MCF 10A (cell line): ENCODE results near the gene LAMC1. TPM values are rescaled to one million over a fixed set of nuclear protein-coding genes. Genes with fewer than 3 reads are reported as not detected.

Experiments used
- BruUV-seq: library from RNA; stranded (reverse); fragments of 400-500 nt; replicated peaks from 2 replicates; lab custom pipeline; 2021; lab: Mats Ljungman, UMichigan
- CTCF ChIA-PET: fragments of 300-600 bp; sonication (Branson Sonifier 250); formaldehyde crosslinking; extraction: SDS; loops from one replicate; lab custom pipeline; 2021; ENCODE audit warnings: antibody characterized with exemption, inconsistent platforms; lab: Yijun Ruan, JAX
- POLR2A ChIA-PET: fragments of 300-600, 350-650 bp; sonication (Branson Sonifier 250); formaldehyde crosslinking; extraction: SDS; loops from one replicate; lab custom pipeline; 2020; ENCODE audit warnings: antibody characterized with exemption, inconsistent platforms; lab: Yijun Ruan, JAX
- DNase-seq: peaks from one replicate; pipeline ENCODE4 v3.0.0-alpha.2; 2018; ENCODE audit not compliant: unreplicated experiment
- H3K27ac Mint-ChIP-seq: one replicate; pipeline ENCODE4 v1.8.0; 2022; ENCODE audit warnings: mild to moderate bottlenecking, low read depth, mixed read lengths; ENCODE audit not compliant: unreplicated experiment
- H3K27me3 Mint-ChIP-seq: one replicate; pipeline ENCODE4 v1.8.0; 2022; ENCODE audit warnings: mixed read lengths; ENCODE audit not compliant: insufficient read depth, unreplicated experiment
- H3K36me3 Mint-ChIP-seq: one replicate; pipeline ENCODE4 v1.8.0; 2022; ENCODE audit warnings: mild to moderate bottlenecking, moderate library complexity, mixed read lengths; ENCODE audit not compliant: insufficient read depth, unreplicated experiment
- H3K4me1 Mint-ChIP-seq: one replicate; pipeline ENCODE4 v1.8.0; 2022; ENCODE audit warnings: mixed read lengths; ENCODE audit not compliant: insufficient read depth, unreplicated experiment
- H3K4me3 Mint-ChIP-seq: one replicate; pipeline ENCODE4 v1.8.0; 2022; ENCODE audit warnings: mild to moderate bottlenecking, moderate library complexity, mixed read lengths; ENCODE audit not compliant: unreplicated experiment
- H3K9me3 Mint-ChIP-seq: one replicate; pipeline ENCODE4 v1.8.0; 2022; ENCODE audit warnings: mixed read lengths; ENCODE audit not compliant: unreplicated experiment
- CTCF ChIP-seq: fragments of 200-600 bp; IDR thresholded peaks from one replicate; pipeline ENCODE4 v1.8.0; 2022; ENCODE audit warnings: antibody characterized with exemption, mild to moderate bottlenecking; ENCODE audit not compliant: unreplicated experiment
- intact Hi-C: fragments of 100-400 bp; cut with micrococcal nuclease; formaldehyde crosslinking; loops from 2 replicates; pipeline ENCODE4 v1.14.1; 2022
- total RNA-seq: library from RNA; stranded (reverse); gene quantifications from 2 replicates; pipeline ENCODE4 v1.2.3, GENCODE V29; 2022

The LAMC1 gene
- total RNA-seq, 1 experiment from 2014 or later = 179 TPM

- DNase-seq = no peak
- no peaks in the 10 kb centered on the region for H3K9me3 Mint-ChIP-seq
Observed at GRCh38 chr1:183101081-183101480, 77.9 kb downstream of the LAMC1 start.

GRCh38 chr1:183101841-183102276 is 78.6 kb downstream of the LAMC1 start:
- no TSS peak for BruUV-seq
- no peaks in the 10 kb centered on the region for H3K27me3 Mint-ChIP-seq
- H3K9me3 Mint-ChIP-seq = no peaks in the 10 kb centered on the region
- no peak for TF ChIP-seq CTCF
- H3K4me1 Mint-ChIP-seq = peaks cover 14% of the 10 kb centered on the region
- H3K4me3 Mint-ChIP-seq = no peak overlapping the region
- ChIA-PET CTCF (interaction anchor here (0.6 to 1.0 kb wide), 3 partner anchors 34 to 66 kb away, joined by 3 to 6 read pairs (median 4); no protein-coding TSS in a partner anchor), POLR2A (interaction anchor here (0.6 to 2.5 kb wide), 4 partner anchors 8 to 126 kb away, joined by 3 to 8 read pairs (median 3); no protein-coding TSS in a partner anchor)
- intact Hi-C loops = no loop called here
- H3K36me3 Mint-ChIP-seq = peaks cover 41% of the 10 kb centered on the region
- DNase-seq = peak; percentile 30
- H3K27ac Mint-ChIP-seq = no peak overlapping the region

More at GRCh38 chr1:183101081-183101480, 77.9 kb downstream of the LAMC1 start:
- Mint-ChIP-seq H3K4me1 (peaks cover 14% of the 10 kb centered on the region), H3K27me3 (no peaks in the 10 kb centered on the region), H3K27ac (no peak overlapping the region), H3K36me3 (peaks cover 39% of the 10 kb centered on the region), H3K4me3 (no peak overlapping the region)
- no peak for TF ChIP-seq CTCF
- ChIA-PET CTCF (interaction anchor here (0.5 to 0.6 kb wide), 2 partner anchors 10 to 44 kb away, joined by 3 read pairs; no protein-coding TSS in a partner anchor), POLR2A (interaction anchor here (1.4 kb wide), 1 partner anchor 76 kb away, joined by 3 read pairs; no protein-coding TSS in a partner anchor)
- no TSS peak for BruUV-seq
- intact Hi-C loops = no loop called here

DNA sequence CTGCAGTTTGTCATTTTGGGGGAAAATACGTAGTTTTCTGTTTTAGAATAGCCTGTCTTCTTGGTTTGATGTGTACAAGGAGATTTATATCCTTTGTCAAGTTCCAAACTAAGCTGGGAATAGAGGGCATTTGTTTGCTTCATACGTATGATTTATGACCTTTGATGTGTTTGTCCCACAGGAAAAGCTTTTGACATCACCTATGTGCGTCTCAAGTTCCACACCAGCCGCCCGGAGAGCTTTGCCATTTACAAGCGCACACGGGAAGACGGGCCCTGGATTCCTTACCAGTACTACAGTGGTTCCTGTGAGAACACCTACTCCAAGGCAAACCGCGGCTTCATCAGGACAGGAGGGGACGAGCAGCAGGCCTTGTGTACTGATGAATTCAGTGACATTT is 79.9 kb downstream of the LAMC1 start:
- no peaks in the 10 kb centered on the region for H3K27me3 Mint-ChIP-seq
- no peak for TF ChIP-seq CTCF
- POLR2A ChIA-PET = interaction anchor here (0.5 to 2.5 kb wide), 4 partner anchors 9 to 107 kb away, joined by 3 to 8 read pairs (median 4); no protein-coding TSS in a partner anchor
- no peaks in the 10 kb centered on the region for H3K9me3 Mint-ChIP-seq
- intact Hi-C loops = no loop called here
- H3K4me1 Mint-ChIP-seq = peaks cover 14% of the 10 kb centered on the region
- DNase-seq = no peak
- no TSS peak for BruUV-seq
- H3K27ac Mint-ChIP-seq = no peak overlapping the region
- CTCF ChIA-PET = interaction anchor here (0.6 to 1.7 kb wide), 5 partner anchors 9 to 140 kb away, joined by 3 to 5 read pairs (median 3); no protein-coding TSS in a partner anchor
- H3K36me3 Mint-ChIP-seq = peaks cover 51% of the 10 kb centered on the region
- no peak overlapping the region for H3K4me3 Mint-ChIP-seq

GRCh38 chr1:183103577-183103976 is 80.4 kb downstream of the LAMC1 start:
- Mint-ChIP-seq H3K4me3 (no peak overlapping the region), H3K9me3 (no peaks in the 10 kb centered on the region), H3K27me3 (no peaks in the 10 kb centered on the region), H3K27ac (no peak overlapping the region), H3K36me3 (peaks cover 51% of the 10 kb centered on the region), H3K4me1 (peaks cover 14% of the 10 kb centered on the region)
- TF ChIP-seq CTCF = no peak
- CTCF ChIA-PET = interaction anchor here (0.6 to 1.7 kb wide), 6 partner anchors 8 to 141 kb away, joined by 3 to 5 read pairs (median 3); no protein-coding TSS in a partner anchor
- intact Hi-C loops = no loop called here
- DNase-seq = no peak
- BruUV-seq = no TSS peak
- POLR2A ChIA-PET = interaction anchor here (0.5 to 2.5 kb wide), 4 partner anchors 10 to 107 kb away, joined by 3 to 8 read pairs (median 4); no protein-coding TSS in a partner anchor
